Measurements from ENCODE around the gene GRIN3A. TPM values are rescaled to one million over a fixed set of nuclear protein-coding genes. Genes with fewer than 3 reads are reported as not detected.
"Not testable (repeated sequence)": the region's sequence is repeated elsewhere in the genome, so short reads cannot be mapped to it uniquely, and the experiment has no call there.

Gene GRIN3A
- total RNA-seq, 3 donors from 2014 or later (not counting 1 experiment from before 2014, with no cell fraction given), result not detected

DNA sequence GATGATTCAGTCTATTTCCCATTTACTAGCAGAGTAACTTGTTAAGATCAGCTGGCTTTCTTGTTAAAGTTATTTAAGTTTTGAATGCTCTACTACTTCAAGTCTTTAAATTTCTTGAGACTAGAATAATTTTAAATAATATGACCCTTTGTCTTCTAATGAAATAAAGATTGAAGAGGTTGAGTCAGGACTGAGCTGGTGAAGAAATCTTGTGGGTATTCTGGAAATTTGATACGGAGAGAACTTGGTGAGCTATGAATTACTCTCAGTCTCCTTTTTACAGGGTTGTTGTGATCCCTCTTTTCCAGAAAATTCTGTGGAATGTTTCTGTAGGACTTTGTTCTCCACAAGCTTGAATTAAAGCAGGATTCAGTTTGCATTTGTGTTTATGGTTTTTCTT, 175.5 kb downstream of the GRIN3A start:
- no peaks in the 10 kb centered on the region for H3K4me1 ChIP-seq (ENCODE audit: control insufficient read depth, insufficient read depth, low read length)
- TF ChIP-seq, protein P1, sequence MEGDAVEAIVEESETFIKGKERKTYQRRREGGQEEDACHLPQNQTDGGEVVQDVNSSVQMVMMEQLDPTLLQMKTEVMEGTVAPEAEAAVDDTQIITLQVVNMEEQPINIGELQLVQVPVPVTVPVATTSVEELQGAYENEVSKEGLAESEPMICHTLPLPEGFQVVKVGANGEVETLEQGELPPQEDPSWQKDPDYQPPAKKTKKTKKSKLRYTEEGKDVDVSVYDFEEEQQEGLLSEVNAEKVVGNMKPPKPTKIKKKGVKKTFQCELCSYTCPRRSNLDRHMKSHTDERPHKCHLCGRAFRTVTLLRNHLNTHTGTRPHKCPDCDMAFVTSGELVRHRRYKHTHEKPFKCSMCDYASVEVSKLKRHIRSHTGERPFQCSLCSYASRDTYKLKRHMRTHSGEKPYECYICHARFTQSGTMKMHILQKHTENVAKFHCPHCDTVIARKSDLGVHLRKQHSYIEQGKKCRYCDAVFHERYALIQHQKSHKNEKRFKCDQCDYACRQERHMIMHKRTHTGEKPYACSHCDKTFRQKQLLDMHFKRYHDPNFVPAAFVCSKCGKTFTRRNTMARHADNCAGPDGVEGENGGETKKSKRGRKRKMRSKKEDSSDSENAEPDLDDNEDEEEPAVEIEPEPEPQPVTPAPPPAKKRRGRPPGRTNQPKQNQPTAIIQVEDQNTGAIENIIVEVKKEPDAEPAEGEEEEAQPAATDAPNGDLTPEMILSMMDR (IDR thresholded peaks at IDR 0.05), result no peak
- ATAC-seq (no peak), DNase-seq (no peak)
- H3K9me3 Mint-ChIP-seq, result no peaks in the 10 kb centered on the region
- WGBS (ENCODE audit: insufficient coverage), result 100% methylated on average over 1 of the region's 1 CpG
- no peaks in the 10 kb centered on the region for H3K27me3 ChIP-seq (ENCODE audit: control insufficient read depth, insufficient read depth, low read length)
- H3K4me1 Mint-ChIP-seq, result peaks cover 23 to 26% of the 10 kb centered on the region in 2 donors
- no peaks in the 10 kb centered on the region for H3K9me3 ChIP-seq (ENCODE audit: control insufficient read depth, insufficient read depth, low read length)
- H3K27ac Mint-ChIP-seq, result no peak overlapping the region
- intact Hi-C loops (cut with micrococcal nuclease), result no loop called here
- H3K27me3 Mint-ChIP-seq (ENCODE audit: low read depth in 2 of 2), result no peaks in the 10 kb centered on the region
- no peak overlapping the region for H3K4me3 ChIP-seq (ENCODE audit: low read length)
- H3K4me3 Mint-ChIP-seq, result no peak overlapping the region
- H3K36me3 ChIP-seq (ENCODE audit: control insufficient read depth, insufficient read depth, low read length), result peaks cover 66% of the 10 kb centered on the region
- peaks cover 45% of the 10 kb centered on the region for H3K36me3 Mint-ChIP-seq
- H3K27ac ChIP-seq (ENCODE audit: low read length), result no peak overlapping the region

DNA sequence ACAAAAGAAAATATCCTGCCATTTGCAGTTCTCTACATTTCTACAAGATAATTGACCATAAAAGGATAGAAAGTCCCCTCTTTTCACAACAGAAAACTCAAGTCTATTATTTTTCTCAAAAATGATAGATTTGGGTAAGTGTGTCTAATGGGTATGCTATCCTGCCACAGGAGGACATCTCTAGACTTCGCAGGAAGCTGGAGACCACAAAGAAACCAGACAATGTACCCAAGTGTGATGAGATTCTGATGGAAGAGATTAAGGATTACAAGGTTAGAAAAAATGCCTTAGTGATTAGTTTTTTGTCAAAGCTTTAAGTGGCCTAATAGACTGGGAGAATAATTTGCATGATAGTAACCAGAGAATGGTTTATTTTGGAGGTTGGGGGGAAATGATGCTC, 176.7 kb downstream of the GRIN3A start:
- Histone ChIP-seq H3K36me3 (ENCODE audit: control insufficient read depth, insufficient read depth, low read length) (peaks cover 69% of the 10 kb centered on the region), H3K4me1 (ENCODE audit: control insufficient read depth, insufficient read depth, low read length) (no peaks in the 10 kb centered on the region), H3K27ac (ENCODE audit: low read length) (no peak overlapping the region), H3K9me3 (ENCODE audit: control insufficient read depth, insufficient read depth, low read length) (no peaks in the 10 kb centered on the region), H3K4me3 (ENCODE audit: low read length) (no peak overlapping the region), H3K27me3 (ENCODE audit: control insufficient read depth, insufficient read depth, low read length) (no peaks in the 10 kb centered on the region)
- H3K27ac Mint-ChIP-seq, result peak overlapping the region; percentile 47 to 51
- peaks cover 55% of the 10 kb centered on the region for H3K36me3 Mint-ChIP-seq
- ATAC-seq (peak in 1 of 3 donors; percentile 54), DNase-seq (peak in 1 of 2 donors; percentile 20)
- H3K4me1 Mint-ChIP-seq, result peaks cover 23 to 26% of the 10 kb centered on the region in 2 donors
- WGBS (ENCODE audit: insufficient coverage), result 44% methylated on average over 1 of the region's 1 CpG
- TF ChIP-seq, protein P1 (IDR thresholded peaks at IDR 0.05), result no peak
- H3K4me3 Mint-ChIP-seq, result no peak overlapping the region
- no peaks in the 10 kb centered on the region for H3K27me3 Mint-ChIP-seq (ENCODE audit: low read depth in 2 of 2)
- intact Hi-C loops (cut with micrococcal nuclease), result no loop called here
- peaks cover 0 to 2% of the 10 kb centered on the region in 2 donors for H3K9me3 Mint-ChIP-seq

DNA sequence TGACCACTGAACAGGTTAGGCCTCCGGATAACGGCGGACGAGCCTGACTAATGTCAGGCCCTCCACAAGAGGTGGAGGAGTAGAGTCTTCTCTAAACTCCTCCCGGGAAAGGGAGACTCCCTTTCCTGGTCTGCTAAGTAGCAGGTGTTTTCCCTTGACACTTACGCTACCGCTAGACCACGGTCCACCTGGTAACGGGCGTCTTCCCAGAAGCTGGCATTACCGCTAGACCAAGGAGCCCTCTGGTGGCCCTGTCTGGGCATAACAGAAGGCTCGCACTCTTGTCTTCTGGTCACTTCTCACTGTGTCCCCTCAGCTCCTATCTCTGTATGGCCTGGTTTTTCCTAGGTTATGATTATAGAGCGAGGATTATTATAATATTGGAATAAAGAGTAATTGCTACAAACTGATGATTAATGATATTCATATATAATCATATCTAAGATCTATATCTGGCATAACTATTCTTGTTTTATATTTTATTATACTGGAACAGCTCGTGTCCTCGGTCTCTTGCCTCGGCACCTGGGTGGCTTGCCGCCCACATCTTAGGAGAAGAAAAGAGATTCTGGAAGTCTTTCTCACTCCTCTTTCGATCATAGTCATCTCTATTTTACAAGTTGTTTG, 188.9 kb downstream of the GRIN3A start:
- H3K27ac ChIP-seq (ENCODE audit: low read length); H3K27me3 ChIP-seq (ENCODE audit: control insufficient read depth, insufficient read depth, low read length); H3K4me3 ChIP-seq (ENCODE audit: low read length); H3K27ac Mint-ChIP-seq; DNase-seq; H3K4me1 ChIP-seq (ENCODE audit: control insufficient read depth, insufficient read depth, low read length); H3K9me3 Mint-ChIP-seq; intact Hi-C loops (cut with micrococcal nuclease); H3K27me3 Mint-ChIP-seq (ENCODE audit: low read depth in 2 of 2); H3K9me3 ChIP-seq (ENCODE audit: control insufficient read depth, insufficient read depth, low read length); ATAC-seq; H3K4me3 Mint-ChIP-seq: not testable (repeated sequence)
- 98% methylated on average over 11 of the region's 18 CpGs for WGBS (ENCODE audit: insufficient coverage)
- peaks cover 59% of the 10 kb centered on the region for H3K36me3 Mint-ChIP-seq
- H3K4me1 Mint-ChIP-seq, result peaks cover 0 to 10% of the 10 kb centered on the region in 2 donors
- peaks cover 90% of the 10 kb centered on the region for H3K36me3 ChIP-seq (ENCODE audit: control insufficient read depth, insufficient read depth, low read length)

DNA sequence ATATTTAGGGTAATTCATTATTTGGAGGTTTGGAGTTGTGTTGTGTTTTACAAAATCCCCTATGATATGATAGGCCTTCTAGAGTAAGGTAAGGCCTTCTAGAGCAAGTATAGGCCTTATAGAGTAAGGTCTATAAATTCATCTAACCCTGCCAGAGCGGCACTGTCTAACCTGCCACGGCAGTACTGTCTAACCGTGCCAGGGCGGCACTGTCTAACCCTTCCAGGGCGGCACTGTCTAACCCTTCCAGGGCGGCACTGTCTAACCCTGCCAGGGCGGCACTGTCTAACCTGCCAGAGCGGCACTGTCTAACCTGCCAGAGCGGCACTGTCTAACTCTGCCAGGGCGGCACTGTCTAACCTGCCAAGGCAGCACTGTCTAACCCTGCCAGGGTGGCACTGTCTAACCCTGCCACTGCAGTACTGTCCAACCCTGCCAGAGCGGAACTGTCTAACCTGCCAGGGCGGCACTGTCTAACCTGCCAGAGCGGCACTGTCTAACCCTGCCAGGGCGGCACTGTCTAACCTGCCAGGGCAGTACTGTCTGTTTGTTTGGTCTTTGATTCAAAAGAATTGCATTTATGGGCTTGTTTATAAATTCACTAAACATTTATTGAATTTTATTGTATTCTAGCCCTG, 195.2 kb downstream of the GRIN3A start:
- Histone ChIP-seq H3K27ac (ENCODE audit: low read length) (no peak overlapping the region), H3K4me3 (ENCODE audit: low read length) (no peak overlapping the region), H3K27me3 (ENCODE audit: control insufficient read depth, insufficient read depth, low read length) (no peaks in the 10 kb centered on the region), H3K4me1 (ENCODE audit: control insufficient read depth, insufficient read depth, low read length) (no peaks in the 10 kb centered on the region), H3K9me3 (ENCODE audit: control insufficient read depth, insufficient read depth, low read length) (no peaks in the 10 kb centered on the region), H3K36me3 (ENCODE audit: control insufficient read depth, insufficient read depth, low read length) (peaks cover 66% of the 10 kb centered on the region)
- TF ChIP-seq, protein P1 (IDR thresholded peaks at IDR 0.05), result no peak
- Mint-ChIP-seq H3K4me3 (no peak overlapping the region), H3K36me3 (peaks cover 24% of the 10 kb centered on the region), H3K27ac (no peak overlapping the region), H3K27me3 (ENCODE audit: low read depth in 2 of 2) (no peaks in the 10 kb centered on the region), H3K9me3 (peaks cover 0 to 3% of the 10 kb centered on the region in 2 donors), H3K4me1 (peaks cover 0 to 4% of the 10 kb centered on the region in 2 donors)
- DNase-seq (no peak), ATAC-seq (no peak)
- intact Hi-C loops (cut with micrococcal nuclease), result no loop called here
- 98% methylated on average over 14 of the region's 14 CpGs for WGBS (ENCODE audit: insufficient coverage)
